22Rv1 (cell line): Measurements from ENCODE around the gene NOD1.

Experiments used
- CTCF ChIP-seq: fragments of 450-650 bp; IDR thresholded peaks from 2 replicates; pipeline ENCODE4 v1.5.1; 2017; ENCODE audit warnings: mild to moderate bottlenecking
- ZFX ChIP-seq: fragments of 450-650 bp; IDR thresholded peaks from 2 replicates; pipeline ENCODE4 v1.6.1; 2017; ENCODE audit warnings: antibody characterized with exemption, borderline replicate concordance

- TF ChIP-seq CTCF (no peak), ZFX (no peak)
Observed at GRCh38 chr7:30474893-30475292, 3.7 kb downstream of the NOD1 start.
